Lower leg skin (tissue), 3 donors: Measurements from ENCODE around the gene SYNRG.

Experiments
- CTCF ChIP-seq, 3 donors: fragments of 450-650 bp; IDR thresholded peaks; one replicate each; pipeline ENCODE4 v1.5.1; 2016; ENCODE audit warnings: antibody characterized with exemption in 3 of 3, mild to moderate bottlenecking in 3 of 3, moderate library complexity in 2 of 3
- POLR2A ChIP-seq, 2 donors: fragments of 450-650 bp; IDR thresholded peaks; one replicate each; pipeline ENCODE4 v1.6.1; 2016 to 2017; ENCODE audit warnings: antibody characterized with exemption in 2 of 2, mild to moderate bottlenecking in 1 of 2, moderate library complexity in 1 of 2

- TF ChIP-seq CTCF (IDR thresholded peaks at IDR 0.05) (no peak), POLR2A (IDR thresholded peaks at IDR 0.05) (no peak)
Observed at GRCh38 chr17:37532756-37533155, 76.5 kb downstream of the SYNRG start.
